Gastrocnemius medialis (tissue), 4 donors: ENCODE data around the gene KRT27.

Experiments used
- CTCF ChIP-seq, 5 experiments: fragments of 450-650 bp in 3 of 5; fragments of 200-600 bp in 2 of 5; sonication (generic) in 2 of 5; IDR thresholded peaks in 4 of 5; conservative IDR thresholded peaks in 1 of 5; 1 replicate in 4 of 5; 2 replicates in 1 of 5; pipeline ENCODE4 v1.5.1; 2016 to 2019; ENCODE audit warnings: antibody characterized with exemption in 5 of 5, mild to moderate bottlenecking in 3 of 5, moderate library complexity in 3 of 5
- POLR2A ChIP-seq, 2 donors: fragments of 450-650 bp; IDR thresholded peaks; one replicate each; pipeline ENCODE4 v1.6.1; 2017; ENCODE audit warnings: antibody characterized with exemption in 2 of 2, mild to moderate bottlenecking in 2 of 2, moderate library complexity in 2 of 2

GRCh38 chr17:40822132-40822812 lies 39.9 kb upstream of the KRT27 start, which contains the start of gene KRT10:
- no peak for TF ChIP-seq CTCF (IDR thresholded peaks at IDR 0.05 in 4 of 5, conservative IDR thresholded peaks at IDR 0.05 in 1 of 5)
- TF ChIP-seq POLR2A (IDR thresholded peaks at IDR 0.05): no peak
